ENCODE results near the gene PLXND1. TPM values are rescaled to one million over a fixed set of nuclear protein-coding genes. Genes with fewer than 3 reads are reported as not detected.

Gene PLXND1
- total RNA-seq, 4 donors from 2014 or later = 50.5 to 89.9 (median 76.6) TPM

DNA sequence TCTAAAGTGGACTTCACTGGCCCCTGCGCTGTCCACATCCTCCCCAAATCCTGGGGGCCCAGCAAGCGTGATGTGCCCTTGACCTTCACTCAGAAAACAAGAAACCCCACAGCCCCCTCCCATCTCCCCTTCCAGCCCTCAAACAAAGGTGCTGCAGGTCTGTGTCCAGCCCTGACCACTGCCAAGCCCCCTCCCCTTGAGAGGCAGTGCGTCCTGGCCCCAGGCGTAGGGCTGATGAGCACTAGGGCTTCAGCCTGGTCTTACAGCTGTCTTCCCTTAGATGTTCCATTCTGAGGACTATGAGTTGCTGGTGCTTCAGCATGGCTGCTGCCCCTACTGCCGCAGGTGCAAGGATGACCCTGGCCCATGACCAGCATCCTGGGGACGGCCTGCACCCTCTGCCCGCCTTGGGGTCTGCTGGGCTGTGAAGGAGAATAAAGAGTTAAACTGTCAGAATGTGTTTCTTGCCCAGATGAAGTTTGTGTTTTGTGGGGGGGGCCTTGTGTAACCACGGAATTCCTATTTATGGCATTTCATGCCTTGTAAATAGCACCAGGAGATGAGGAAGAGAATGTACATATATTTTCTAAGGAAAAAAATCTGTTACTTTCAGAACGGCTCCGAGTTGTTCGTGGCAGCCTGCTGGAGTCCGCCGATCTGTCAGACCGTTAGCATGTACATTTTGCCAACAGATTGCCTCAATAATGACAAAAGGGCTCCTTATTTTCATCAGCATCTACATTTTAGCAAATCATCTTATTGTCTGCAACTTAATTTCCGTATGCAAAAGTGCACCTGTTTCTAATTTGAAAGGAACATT, 86.4 kb downstream of the PLXND1 start:
- intact Hi-C loops (cut with DNase I) = no loop called here
- TF ChIP-seq POLR2A (IDR thresholded peaks at IDR 0.05; ENCODE audit: low read depth) (no peak), EP300 (IDR thresholded peaks at IDR 0.05) (no peak), POLR2AphosphoS5 (IDR thresholded peaks at IDR 0.05) (no peak)
- TF ChIP-seq, protein P1, sequence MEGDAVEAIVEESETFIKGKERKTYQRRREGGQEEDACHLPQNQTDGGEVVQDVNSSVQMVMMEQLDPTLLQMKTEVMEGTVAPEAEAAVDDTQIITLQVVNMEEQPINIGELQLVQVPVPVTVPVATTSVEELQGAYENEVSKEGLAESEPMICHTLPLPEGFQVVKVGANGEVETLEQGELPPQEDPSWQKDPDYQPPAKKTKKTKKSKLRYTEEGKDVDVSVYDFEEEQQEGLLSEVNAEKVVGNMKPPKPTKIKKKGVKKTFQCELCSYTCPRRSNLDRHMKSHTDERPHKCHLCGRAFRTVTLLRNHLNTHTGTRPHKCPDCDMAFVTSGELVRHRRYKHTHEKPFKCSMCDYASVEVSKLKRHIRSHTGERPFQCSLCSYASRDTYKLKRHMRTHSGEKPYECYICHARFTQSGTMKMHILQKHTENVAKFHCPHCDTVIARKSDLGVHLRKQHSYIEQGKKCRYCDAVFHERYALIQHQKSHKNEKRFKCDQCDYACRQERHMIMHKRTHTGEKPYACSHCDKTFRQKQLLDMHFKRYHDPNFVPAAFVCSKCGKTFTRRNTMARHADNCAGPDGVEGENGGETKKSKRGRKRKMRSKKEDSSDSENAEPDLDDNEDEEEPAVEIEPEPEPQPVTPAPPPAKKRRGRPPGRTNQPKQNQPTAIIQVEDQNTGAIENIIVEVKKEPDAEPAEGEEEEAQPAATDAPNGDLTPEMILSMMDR (IDR thresholded peaks at IDR 0.05) = no peak
- WGBS = 93% methylated on average over 13 of the region's 15 CpGs
- Histone ChIP-seq H3K4me3 (no peak overlapping the region), H3K27me3 (no peaks in the 10 kb centered on the region), H3K9me3 (no peaks in the 10 kb centered on the region), H3K4me1 (no peaks in the 10 kb centered on the region), H3K36me3 (peaks cover 0 to 52% (median 39%) of the 10 kb centered on the region in 4 donors), H3K27ac (replicated peaks in 1 of 4) (no peak overlapping the region)
- no peak for DNase-seq (ENCODE audit: extremely low spot score)

DNA sequence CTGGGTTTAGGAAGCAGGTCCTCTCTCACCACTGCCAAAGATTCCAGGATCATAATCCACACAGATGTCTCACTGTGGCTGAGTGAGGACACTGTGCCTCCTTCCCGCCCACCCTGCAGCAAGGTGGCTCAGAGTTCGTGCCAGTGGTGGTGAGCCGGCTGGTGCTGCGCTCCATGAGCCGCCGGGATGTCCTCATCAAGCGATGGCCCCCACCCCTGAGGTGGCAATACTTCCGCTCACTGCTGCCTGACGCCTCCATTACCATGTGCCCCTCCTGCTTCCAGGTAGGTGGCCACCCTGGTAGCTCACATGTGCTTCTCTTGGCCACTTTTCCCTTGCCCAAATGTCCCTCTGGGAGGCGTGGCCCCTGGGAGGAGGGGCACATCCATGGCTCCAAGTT, 87.0 kb downstream of the PLXND1 start:
- no peak for TF ChIP-seq EP300 (IDR thresholded peaks at IDR 0.05)
- TF ChIP-seq POLR2AphosphoS5 (IDR thresholded peaks at IDR 0.05) = no peak
- TF ChIP-seq, protein P1 (IDR thresholded peaks at IDR 0.05) = no peak
- TF ChIP-seq POLR2A (IDR thresholded peaks at IDR 0.05; ENCODE audit: low read depth) = no peak
- intact Hi-C loops (cut with DNase I) = no loop called here
- Histone ChIP-seq H3K4me3 (no peak overlapping the region), H3K9me3 (no peaks in the 10 kb centered on the region), H3K36me3 (peaks cover 0 to 59% (median 43%) of the 10 kb centered on the region in 4 donors), H3K4me1 (no peaks in the 10 kb centered on the region), H3K27ac (replicated peaks in 1 of 4) (no peak overlapping the region), H3K27me3 (no peaks in the 10 kb centered on the region)
- DNase-seq (ENCODE audit: extremely low spot score) = no peak
- WGBS = 100% methylated on average over 7 of the region's 10 CpGs

DNA sequence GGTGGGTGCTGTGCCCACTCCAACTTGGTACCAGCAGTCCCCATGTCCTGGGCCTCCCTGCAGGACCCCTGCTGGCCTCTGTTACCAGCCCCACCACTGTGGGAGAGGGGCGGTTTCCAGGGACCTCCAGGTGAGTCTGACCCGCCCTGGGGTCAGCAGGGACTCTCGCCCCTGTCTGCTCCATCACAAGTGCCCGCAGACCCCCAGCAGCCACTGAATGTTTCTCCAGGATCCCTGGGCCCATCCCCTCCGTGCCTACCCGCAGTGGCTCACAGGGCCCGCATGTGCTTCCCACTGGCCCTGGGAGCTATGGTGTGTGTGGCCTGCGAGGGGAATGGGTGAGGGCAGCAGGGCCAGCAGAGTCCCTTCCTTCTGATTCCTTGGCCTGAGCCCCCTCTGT, 87.9 kb downstream of the PLXND1 start:
- Histone ChIP-seq H3K27ac (replicated peaks in 1 of 4) (no peak overlapping the region), H3K36me3 (peaks cover 0 to 67% (median 52%) of the 10 kb centered on the region in 4 donors), H3K9me3 (no peaks in the 10 kb centered on the region), H3K4me3 (no peak overlapping the region), H3K4me1 (no peaks in the 10 kb centered on the region), H3K27me3 (no peaks in the 10 kb centered on the region)
- DNase-seq (ENCODE audit: extremely low spot score) = no peak
- intact Hi-C loops (cut with DNase I) = no loop called here
- no peak for TF ChIP-seq EP300 (IDR thresholded peaks at IDR 0.05)
- TF ChIP-seq POLR2A (IDR thresholded peaks at IDR 0.05; ENCODE audit: low read depth) = no peak
- TF ChIP-seq, protein P1 (IDR thresholded peaks at IDR 0.05) = no peak
- TF ChIP-seq POLR2AphosphoS5 (IDR thresholded peaks at IDR 0.05) = no peak
- 93% methylated on average over 3 of the region's 8 CpGs for WGBS

DNA sequence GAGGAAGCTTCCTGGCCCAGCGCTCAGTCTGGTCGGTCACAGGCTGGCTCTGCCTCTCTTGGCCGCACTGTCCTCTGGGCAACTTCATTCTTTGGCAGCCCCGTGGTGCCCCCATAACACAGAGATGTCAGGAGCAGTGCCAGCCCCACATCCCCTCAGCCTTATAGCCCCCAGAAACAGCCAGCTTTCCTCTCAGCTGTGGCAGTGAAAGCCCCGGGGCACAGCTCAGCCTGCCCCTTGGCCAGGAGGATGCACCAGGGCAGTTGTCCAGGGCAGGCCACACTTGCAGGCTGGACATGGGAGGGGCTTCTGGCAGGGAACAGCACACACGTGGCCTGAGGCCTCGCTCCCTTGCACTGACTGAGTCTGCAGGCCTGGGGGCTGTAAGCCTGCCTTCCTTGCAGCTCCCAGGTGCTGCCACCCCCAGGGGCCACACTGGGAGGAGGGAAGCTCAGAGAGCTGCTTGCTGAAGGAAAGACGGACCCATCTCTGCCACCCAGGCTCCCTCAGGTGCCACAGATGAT, 88.4 kb downstream of the PLXND1 start:
- Histone ChIP-seq H3K27me3 (no peaks in the 10 kb centered on the region), H3K27ac (replicated peaks in 1 of 4) (no peak overlapping the region), H3K4me3 (no peak overlapping the region), H3K36me3 (peaks cover 2 to 72% (median 57%) of the 10 kb centered on the region in 4 donors), H3K4me1 (no peaks in the 10 kb centered on the region), H3K9me3 (no peaks in the 10 kb centered on the region)
- intact Hi-C loops (cut with DNase I) = no loop called here
- no peak for DNase-seq (ENCODE audit: extremely low spot score)
- no CpG with 5 or more reads among the region's 8 CpGs for whole genome bisulfite sequencing
- TF ChIP-seq POLR2AphosphoS5 (IDR thresholded peaks at IDR 0.05) (no peak), EP300 (IDR thresholded peaks at IDR 0.05) (no peak), POLR2A (IDR thresholded peaks at IDR 0.05; ENCODE audit: low read depth) (no peak)
- TF ChIP-seq, protein P1 (IDR thresholded peaks at IDR 0.05) = no peak
